VCaP (cell line): ENCODE measurements around the gene CCDC102B.

ENCODE experiments used
- H3K27ac ChIP-seq: fragments of 450-650 bp; 2 replicates; pipeline ENCODE4 v1.5.1; 2017
- TF ChIP-seq, protein P1 (sequence below): fragments of 450-650 bp; conservative IDR thresholded peaks from 2 replicates; pipeline ENCODE4 v1.5.1; 2017; ENCODE audit warnings: mild to moderate bottlenecking, moderate library complexity

CCDC102B gene

DNA sequence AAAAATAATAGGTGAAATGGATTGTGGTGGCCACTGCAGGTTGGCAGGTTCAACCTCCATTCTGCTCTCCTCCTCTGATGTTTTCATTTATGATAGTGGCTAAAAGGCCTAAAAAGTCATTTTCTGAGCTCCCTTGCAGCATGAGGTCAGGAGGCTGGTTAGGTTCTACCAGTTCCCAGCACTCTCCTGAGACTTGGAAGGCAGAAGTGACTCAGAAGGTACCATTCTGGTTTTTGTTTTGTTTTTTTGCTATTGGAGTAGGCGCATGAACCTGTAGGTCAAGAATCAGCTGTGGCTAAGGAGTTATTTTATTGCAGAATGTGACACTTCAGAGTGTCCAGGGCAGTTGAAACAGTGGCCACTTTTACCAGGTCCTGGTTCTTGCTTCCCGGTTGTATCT lies 181.9 kb downstream of the CCDC102B start:
- H3K27ac ChIP-seq = no peak overlapping the region

DNA sequence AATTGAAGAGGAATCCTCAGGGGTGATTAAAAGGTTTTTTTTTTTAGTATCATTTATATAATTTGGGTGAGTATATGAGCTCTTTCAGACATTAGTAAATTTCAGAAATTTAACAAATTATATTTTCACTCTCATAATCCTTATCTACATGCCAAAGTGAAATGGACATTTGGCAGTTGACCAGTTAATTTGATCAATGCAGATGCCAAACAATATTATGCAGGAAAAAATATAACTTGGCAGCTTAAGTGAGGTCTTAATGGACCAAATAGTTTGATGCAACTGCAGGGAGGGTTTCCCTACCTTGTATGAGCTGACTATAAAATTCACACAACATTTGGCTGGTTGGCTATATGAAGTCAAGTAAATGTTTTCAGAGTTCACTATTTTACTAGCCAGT lies 185.2 kb downstream of the CCDC102B start:
- TF ChIP-seq, protein P1, sequence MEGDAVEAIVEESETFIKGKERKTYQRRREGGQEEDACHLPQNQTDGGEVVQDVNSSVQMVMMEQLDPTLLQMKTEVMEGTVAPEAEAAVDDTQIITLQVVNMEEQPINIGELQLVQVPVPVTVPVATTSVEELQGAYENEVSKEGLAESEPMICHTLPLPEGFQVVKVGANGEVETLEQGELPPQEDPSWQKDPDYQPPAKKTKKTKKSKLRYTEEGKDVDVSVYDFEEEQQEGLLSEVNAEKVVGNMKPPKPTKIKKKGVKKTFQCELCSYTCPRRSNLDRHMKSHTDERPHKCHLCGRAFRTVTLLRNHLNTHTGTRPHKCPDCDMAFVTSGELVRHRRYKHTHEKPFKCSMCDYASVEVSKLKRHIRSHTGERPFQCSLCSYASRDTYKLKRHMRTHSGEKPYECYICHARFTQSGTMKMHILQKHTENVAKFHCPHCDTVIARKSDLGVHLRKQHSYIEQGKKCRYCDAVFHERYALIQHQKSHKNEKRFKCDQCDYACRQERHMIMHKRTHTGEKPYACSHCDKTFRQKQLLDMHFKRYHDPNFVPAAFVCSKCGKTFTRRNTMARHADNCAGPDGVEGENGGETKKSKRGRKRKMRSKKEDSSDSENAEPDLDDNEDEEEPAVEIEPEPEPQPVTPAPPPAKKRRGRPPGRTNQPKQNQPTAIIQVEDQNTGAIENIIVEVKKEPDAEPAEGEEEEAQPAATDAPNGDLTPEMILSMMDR = no peak
- H3K27ac ChIP-seq = no peak overlapping the region

More for the DNA sequence above, 181.9 kb downstream of the CCDC102B start:
- TF ChIP-seq, protein P1 = no peak

DNA sequence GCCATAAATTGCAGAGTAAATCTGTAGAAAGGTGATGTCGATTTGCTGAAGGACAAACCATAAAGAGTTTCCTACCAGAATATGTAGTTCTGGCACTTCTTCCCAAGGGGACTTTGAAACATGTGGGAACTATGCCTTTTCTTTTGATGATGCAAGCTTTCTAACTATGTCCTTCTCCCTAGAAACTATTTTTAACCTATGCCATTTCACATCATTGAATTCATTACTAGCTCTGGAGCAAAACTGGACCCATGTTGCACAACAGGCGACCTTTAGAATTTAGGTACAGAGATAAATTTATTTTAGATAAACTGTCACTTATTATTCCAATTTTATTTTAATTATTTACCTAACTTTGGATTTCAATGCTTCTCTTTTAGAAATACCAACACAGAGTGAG lies 186.5 kb downstream of the CCDC102B start:
- H3K27ac ChIP-seq = no peak overlapping the region

DNA sequence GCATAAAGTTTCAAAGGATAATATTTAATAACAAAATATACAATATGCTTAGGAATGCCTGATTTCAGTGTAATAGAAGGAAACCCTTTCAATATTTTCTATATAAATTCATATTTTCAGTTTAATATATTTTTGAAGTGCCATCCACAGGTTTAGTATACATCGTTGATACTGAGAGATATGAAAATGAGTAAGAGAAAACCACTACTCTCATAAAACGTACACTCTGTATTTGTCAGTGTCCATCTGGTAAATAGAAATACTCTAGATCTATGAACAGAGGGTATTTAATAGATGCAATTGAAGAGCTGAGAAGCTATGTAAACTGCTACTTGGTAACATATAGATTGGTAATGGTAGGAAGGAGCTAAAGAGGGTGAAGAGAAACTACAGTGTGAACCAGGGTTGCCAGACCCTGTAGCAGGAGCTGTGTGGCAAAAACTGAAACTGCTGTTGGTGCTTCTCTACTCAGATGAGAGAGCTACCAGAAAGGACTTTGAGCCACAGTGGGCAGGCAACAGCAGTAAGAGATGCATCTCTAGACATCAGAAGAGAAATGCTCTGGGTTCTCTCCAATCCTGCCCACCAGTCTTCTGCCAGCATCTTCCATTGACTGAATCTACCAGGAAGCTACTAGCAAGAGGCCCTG lies 187.4 kb downstream of the CCDC102B start:
- TF ChIP-seq, protein P1 = no peak
- no peak overlapping the region for H3K27ac ChIP-seq

More for the DNA sequence above, 186.5 kb downstream of the CCDC102B start:
- TF ChIP-seq, protein P1 = no peak

DNA sequence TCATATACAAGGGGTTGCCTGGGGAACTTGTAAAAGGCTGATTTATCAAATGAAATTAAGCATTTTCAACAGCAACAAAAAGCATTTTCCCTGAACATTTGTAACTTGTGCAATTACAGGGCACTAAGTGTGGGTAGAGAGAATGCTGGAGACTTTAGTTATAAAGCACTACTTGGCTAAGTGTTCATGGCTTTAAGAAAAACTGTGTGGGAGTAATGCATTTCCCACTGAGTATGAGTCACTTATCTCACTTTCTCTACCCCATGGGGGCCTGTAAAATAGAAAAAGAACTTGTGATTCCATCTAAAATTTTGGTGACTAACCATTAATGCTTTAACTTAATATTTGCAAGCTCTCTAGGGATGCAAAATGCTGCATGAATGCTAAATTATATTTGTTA lies 193.4 kb downstream of the CCDC102B start:
- H3K27ac ChIP-seq = no peak overlapping the region
- TF ChIP-seq, protein P1 = no peak

DNA sequence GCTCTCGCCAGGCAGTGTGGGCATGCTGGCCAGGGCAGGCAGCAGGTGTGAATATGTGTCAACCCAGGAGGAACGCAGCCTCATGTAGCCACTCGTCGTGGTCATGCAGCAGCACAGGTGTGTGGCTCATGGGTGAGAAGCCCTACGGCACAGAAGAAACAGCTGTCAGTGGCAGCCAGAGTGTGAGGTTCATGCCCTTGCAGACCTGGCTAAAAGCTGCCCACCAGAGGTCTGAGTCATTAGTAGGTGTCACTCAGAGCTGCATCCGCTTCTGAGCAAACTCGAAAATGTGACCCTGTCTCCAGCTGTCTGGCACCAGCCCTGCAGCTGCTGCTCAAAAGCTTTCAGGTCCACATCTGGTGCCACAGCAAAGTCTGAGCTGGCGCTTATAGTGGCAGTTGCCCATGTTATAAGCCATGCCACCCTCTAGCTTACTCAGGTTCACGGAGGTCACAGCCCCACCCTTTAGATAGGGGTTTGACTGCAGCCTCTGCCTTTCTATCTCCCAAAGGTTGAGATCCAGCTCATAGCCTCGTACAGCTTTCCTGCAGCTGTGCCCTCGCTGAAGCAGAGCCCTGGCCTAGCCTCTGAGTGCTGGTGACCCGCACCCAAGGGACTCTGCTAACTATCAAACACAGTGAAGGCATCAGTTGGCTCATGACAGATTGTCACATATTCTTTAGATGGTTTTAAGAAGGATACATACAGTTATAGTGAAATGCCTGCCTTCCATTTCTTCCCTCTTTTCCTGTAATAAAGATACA lies 195.0 kb downstream of the CCDC102B start:
- TF ChIP-seq, protein P1 = no peak
- no peak overlapping the region for H3K27ac ChIP-seq

DNA sequence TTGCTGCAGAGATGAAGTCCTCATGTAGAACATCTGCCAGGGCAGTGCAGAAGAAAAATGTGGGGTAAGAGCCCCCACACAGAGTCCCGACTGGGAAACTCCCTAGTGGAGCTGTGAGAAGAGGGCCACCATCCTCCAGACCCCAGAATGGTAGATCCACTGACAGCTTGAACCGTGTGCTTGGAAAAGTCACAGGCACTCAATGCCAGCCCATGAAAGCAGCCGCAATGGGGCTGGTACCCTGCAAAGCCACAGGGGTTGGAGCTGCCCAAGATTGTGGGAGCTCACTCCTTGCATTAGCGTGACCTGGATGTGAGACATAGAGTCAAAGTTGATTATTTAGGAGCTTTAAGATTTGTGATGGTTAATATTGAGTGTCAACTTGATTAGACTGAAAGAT lies 197.8 kb downstream of the CCDC102B start:
- H3K27ac ChIP-seq = no peak overlapping the region
- TF ChIP-seq, protein P1 = no peak
